MM.1S (cell line): ENCODE data around the gene ZDHHC8.

Experiments
- CTCF ChIP-seq: fragments of 300-600 bp; sonication (generic); IDR thresholded peaks from 2 replicates; pipeline ENCODE4 v1.5.1; 2016; ENCODE audit warnings: antibody characterized with exemption, low read length, mixed read lengths
- EZH2phosphoT487 ChIP-seq: fragments of 300-600 bp; sonication (generic); IDR thresholded peaks from 2 replicates; pipeline ENCODE4 v1.6.1; 2018; ENCODE audit warnings: antibody characterized with exemption, low read length

GRCh38 chr22:20176421-20177085, 44.9 kb downstream of the ZDHHC8 start:
- TF ChIP-seq CTCF (no peak), EZH2phosphoT487 (no peak)
